ENCODE measurements around the gene MTNR1A. TPM values are rescaled to one million over a fixed set of nuclear protein-coding genes. Genes with fewer than 3 reads are reported as not detected.
A peak's percentile ranks its signal among the peaks of the same experiment; 100 is the strongest.

The MTNR1A gene
- total RNA-seq, 3 donors from 2014 or later = 1.4 to 4.9 (median 3.8) TPM

GRCh38 chr4:186487726-186488125, 67.6 kb downstream of the MTNR1A start:
- Histone ChIP-seq H3K4me1 (ENCODE audit: low read depth) (no peaks in the 10 kb centered on the region), H3K9me3 (peaks cover 10% of the 10 kb centered on the region)
- intact Hi-C loops (cut with DNase I, micrococcal nuclease) = no loop called here

GRCh38 chr4:186486172-186486571, 69.2 kb downstream of the MTNR1A start:
- no peak for TF ChIP-seq CTCF (IDR thresholded peaks at IDR 0.05)
- no peak for DNase-seq
- H3K9me3 ChIP-seq = peaks cover 10% of the 10 kb centered on the region
- H3K36me3 ChIP-seq (ENCODE audit: low read depth) = no peaks in the 10 kb centered on the region
- H3K4me3 ChIP-seq = no peak overlapping the region
- ATAC-seq = no peak
- intact Hi-C loops (cut with DNase I, micrococcal nuclease) = no loop called here
- no peaks in the 10 kb centered on the region for H3K4me1 ChIP-seq (ENCODE audit: low read depth)

More at GRCh38 chr4:186487726-186488125, 67.6 kb downstream of the MTNR1A start:
- TF ChIP-seq CTCF (IDR thresholded peaks at IDR 0.05) = no peak
- Histone ChIP-seq H3K4me3 (no peak overlapping the region), H3K36me3 (ENCODE audit: low read depth) (no peaks in the 10 kb centered on the region)
- DNase-seq = no peak
- ATAC-seq = peak; percentile 20

- peaks cover 10% of the 10 kb centered on the region for H3K9me3 ChIP-seq
- intact Hi-C loops (cut with DNase I, micrococcal nuclease) = no loop called here
- H3K4me3 ChIP-seq = no peak overlapping the region
- peak; percentile 46 for ATAC-seq
- DNase-seq = no peak
- TF ChIP-seq CTCF (IDR thresholded peaks at IDR 0.05) = no peak
- H3K36me3 ChIP-seq (ENCODE audit: low read depth) = no peaks in the 10 kb centered on the region
- H3K4me1 ChIP-seq (ENCODE audit: low read depth) = no peaks in the 10 kb centered on the region
Observed at GRCh38 chr4:186485561-186486062, 69.8 kb downstream of the MTNR1A start.

- no peaks in the 10 kb centered on the region for H3K36me3 ChIP-seq (ENCODE audit: low read depth)
- DNase-seq (no peak), ATAC-seq (no peak)
- intact Hi-C loops (cut with DNase I, micrococcal nuclease) = no loop called here
- no peak overlapping the region for H3K4me3 ChIP-seq
- peaks cover 7% of the 10 kb centered on the region for H3K9me3 ChIP-seq
- TF ChIP-seq CTCF (IDR thresholded peaks at IDR 0.05) = no peak
- H3K4me1 ChIP-seq (ENCODE audit: low read depth) = no peaks in the 10 kb centered on the region
Observed at GRCh38 chr4:186485150-186485549, 70.2 kb downstream of the MTNR1A start.

- H3K4me1 ChIP-seq (ENCODE audit: low read depth) = no peaks in the 10 kb centered on the region
- H3K4me3 ChIP-seq = no peak overlapping the region
- TF ChIP-seq CTCF (IDR thresholded peaks at IDR 0.05) = no peak
- DNase-seq (no peak), ATAC-seq (no peak)
- no peaks in the 10 kb centered on the region for H3K9me3 ChIP-seq
- no peaks in the 10 kb centered on the region for H3K36me3 ChIP-seq (ENCODE audit: low read depth)
- intact Hi-C loops (cut with DNase I, micrococcal nuclease) = no loop called here
Observed at GRCh38 chr4:186483656-186484055, 71.7 kb downstream of the MTNR1A start.

Other genes with a start within 250 kb of the MTNR1A start
- gene FAT1, start 168.3 kb upstream of the MTNR1A start, total RNA-seq = 100 to 1,000 TPM; 241 to 337 (median 259) TPM

All from mucosa of descending colon (tissue), 3 donors.